Measurements from ENCODE around the gene POM121L2. TPM values are rescaled to one million over a fixed set of nuclear protein-coding genes. Genes with fewer than 3 reads are reported as not detected.

POM121L2 gene
- total and polyA plus RNA-seq, 2 of the 13 experiments (the other 11 are each of a cell fraction or from before 2014, with no cell fraction given), result not detected

DNA sequence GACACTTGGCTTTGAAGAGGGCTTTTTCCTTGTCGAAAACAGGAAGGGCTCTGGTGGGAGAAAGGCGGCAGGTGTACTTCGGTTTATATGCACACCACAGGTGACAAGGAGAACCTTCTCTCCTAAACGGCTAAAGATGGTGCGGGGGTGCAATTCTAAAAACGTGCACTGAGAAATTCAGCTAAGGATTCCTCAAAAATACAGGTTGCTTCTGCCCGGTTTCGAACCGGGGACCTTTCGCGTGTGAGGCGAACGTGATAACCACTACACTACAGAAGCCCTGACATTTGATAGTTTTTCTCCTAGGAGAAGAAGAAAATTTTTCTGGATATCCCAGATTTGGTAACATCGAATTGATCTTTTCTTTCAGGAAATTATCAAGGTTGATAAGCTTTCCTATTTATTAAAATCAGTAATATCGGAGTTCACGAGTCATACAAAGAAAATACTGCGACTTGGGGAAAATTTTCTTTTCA is 32.0 kb downstream of the POM121L2 start (continued):
- TF ChIP-seq HDAC1 (CRISPR knock-in tag; IDR thresholded peaks at IDR 0.05) (0 out of 2 replicates have a peak, but pooled peaks have one; percentile 43), YEATS4 (CRISPR knock-in tag; IDR thresholded peaks at IDR 0.05; ENCODE audit: borderline replicate concordance) (0 out of 2 replicates have a peak, but pooled peaks have one; percentile 43), ZFX (CRISPR knock-in tag; IDR thresholded peaks at IDR 0.05; ENCODE audit: low read depth) (0 out of 2 replicates have a peak, but pooled peaks have one; percentile 15), ZSCAN30 (CRISPR knock-in tag; IDR thresholded peaks at IDR 0.05) (0 out of 2 replicates have a peak, but pooled peaks have one; percentile 50), DRAP1 (CRISPR knock-in tag; IDR thresholded peaks at IDR 0.05) (peak; percentile 33; the same call in 1 of the 2 replicates), ZNF788 (CRISPR knock-in tag; IDR thresholded peaks at IDR 0.05; ENCODE audit: borderline replicate concordance) (peak; percentile 41; the same call in 1 of the 2 replicates), STAT5B (CRISPR knock-in tag; IDR thresholded peaks at IDR 0.05) (no peak), CBX2 (IDR thresholded peaks at IDR 0.05; ENCODE audit: low read depth, low read length) (peak; percentile 77; the same call in 1 of the 2 replicates), CBX2 (CRISPR knock-in tag; IDR thresholded peaks at IDR 0.05; ENCODE audit: low read depth) (peak; percentile 44; the same call in 1 of the 2 replicates), HOXA5 (CRISPR knock-in tag; IDR thresholded peaks at IDR 0.05) (0 out of 2 replicates have a peak, but pooled peaks have one; percentile 37), GMEB1 (CRISPR knock-in tag; IDR thresholded peaks at IDR 0.05; ENCODE audit: borderline replicate concordance) (0 out of 2 replicates have a peak, but pooled peaks have one; percentile 21), ZNF382 (CRISPR knock-in tag; IDR thresholded peaks at IDR 0.05; ENCODE audit: borderline replicate concordance) (no peak), RBM22 (optimal IDR thresholded peaks at IDR 0.05; ENCODE audit: low read length) (peak; percentile 86), NPAS2 (CRISPR knock-in tag; IDR thresholded peaks at IDR 0.05; ENCODE audit: borderline replicate concordance) (no peak), ZNF614 (CRISPR knock-in tag; IDR thresholded peaks at IDR 0.05; ENCODE audit: borderline replicate concordance) (peak; percentile 84; the same call in 1 of the 2 replicates), SP140L (CRISPR knock-in tag; IDR thresholded peaks at IDR 0.05; ENCODE audit: borderline replicate concordance) (peak; percentile 69; the same call in 1 of the 2 replicates), E2F1 (CRISPR knock-in tag; IDR thresholded peaks at IDR 0.05) (no peak), NFKBIZ (CRISPR knock-in tag; IDR thresholded peaks at IDR 0.05) (peak; percentile 60; the same call in 1 of the 2 replicates), NR2F2 (IDR thresholded peaks at IDR 0.05; ENCODE audit: borderline replicate concordance, low read depth) (peak; percentile 37; the same call in 1 of the 2 replicates)
- TF ChIP-seq, protein P1, sequence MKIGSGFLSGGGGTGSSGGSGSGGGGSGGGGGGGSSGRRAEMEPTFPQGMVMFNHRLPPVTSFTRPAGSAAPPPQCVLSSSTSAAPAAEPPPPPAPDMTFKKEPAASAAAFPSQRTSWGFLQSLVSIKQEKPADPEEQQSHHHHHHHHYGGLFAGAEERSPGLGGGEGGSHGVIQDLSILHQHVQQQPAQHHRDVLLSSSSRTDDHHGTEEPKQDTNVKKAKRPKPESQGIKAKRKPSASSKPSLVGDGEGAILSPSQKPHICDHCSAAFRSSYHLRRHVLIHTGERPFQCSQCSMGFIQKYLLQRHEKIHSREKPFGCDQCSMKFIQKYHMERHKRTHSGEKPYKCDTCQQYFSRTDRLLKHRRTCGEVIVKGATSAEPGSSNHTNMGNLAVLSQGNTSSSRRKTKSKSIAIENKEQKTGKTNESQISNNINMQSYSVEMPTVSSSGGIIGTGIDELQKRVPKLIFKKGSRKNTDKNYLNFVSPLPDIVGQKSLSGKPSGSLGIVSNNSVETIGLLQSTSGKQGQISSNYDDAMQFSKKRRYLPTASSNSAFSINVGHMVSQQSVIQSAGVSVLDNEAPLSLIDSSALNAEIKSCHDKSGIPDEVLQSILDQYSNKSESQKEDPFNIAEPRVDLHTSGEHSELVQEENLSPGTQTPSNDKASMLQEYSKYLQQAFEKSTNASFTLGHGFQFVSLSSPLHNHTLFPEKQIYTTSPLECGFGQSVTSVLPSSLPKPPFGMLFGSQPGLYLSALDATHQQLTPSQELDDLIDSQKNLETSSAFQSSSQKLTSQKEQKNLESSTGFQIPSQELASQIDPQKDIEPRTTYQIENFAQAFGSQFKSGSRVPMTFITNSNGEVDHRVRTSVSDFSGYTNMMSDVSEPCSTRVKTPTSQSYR (CRISPR knock-in tag; IDR thresholded peaks at IDR 0.05; ENCODE audit: borderline replicate concordance), result no peak
- TF ChIP-seq, protein P2, sequence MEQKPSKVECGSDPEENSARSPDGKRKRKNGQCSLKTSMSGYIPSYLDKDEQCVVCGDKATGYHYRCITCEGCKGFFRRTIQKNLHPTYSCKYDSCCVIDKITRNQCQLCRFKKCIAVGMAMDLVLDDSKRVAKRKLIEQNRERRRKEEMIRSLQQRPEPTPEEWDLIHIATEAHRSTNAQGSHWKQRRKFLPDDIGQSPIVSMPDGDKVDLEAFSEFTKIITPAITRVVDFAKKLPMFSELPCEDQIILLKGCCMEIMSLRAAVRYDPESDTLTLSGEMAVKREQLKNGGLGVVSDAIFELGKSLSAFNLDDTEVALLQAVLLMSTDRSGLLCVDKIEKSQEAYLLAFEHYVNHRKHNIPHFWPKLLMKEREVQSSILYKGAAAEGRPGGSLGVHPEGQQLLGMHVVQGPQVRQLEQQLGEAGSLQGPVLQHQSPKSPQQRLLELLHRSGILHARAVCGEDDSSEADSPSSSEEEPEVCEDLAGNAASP (CRISPR knock-in tag; IDR thresholded peaks at IDR 0.05; ENCODE audit: borderline replicate concordance), result 0 out of 2 replicates have a peak, but pooled peaks have one; percentile 17

All from HepG2 (cell line).